HG03025 (cell line): ENCODE measurements around the gene EIF4E.
"Not testable (repeated sequence)": the region's sequence is repeated elsewhere in the genome, so short reads cannot be mapped to it uniquely, and the experiment has no call there.

Experiments used
- ATAC-seq: cut with Tn5 transposase; IDR thresholded peaks from one replicate; pipeline ENCODE4 v1.9.1; 2021; ENCODE audit warnings: mild to moderate bottlenecking, moderate library complexity; ENCODE audit not compliant: unreplicated experiment, low FRiP score

EIF4E gene

GRCh38 chr4:98934851-98935250 is 5.9 kb upstream of the EIF4E start:
- ATAC-seq, result not testable (repeated sequence)

GRCh38 chr4:98932539-98932938 is 3.6 kb upstream of the EIF4E start:
- ATAC-seq, result no peak

- ATAC-seq, result no peak
Measured at GRCh38 chr4:98930311-98930865, 1.5 kb upstream of the EIF4E start.

- ATAC-seq, result peak; percentile 32
Measured at GRCh38 chr4:98929341-98930267, 671 bp upstream of the EIF4E start.

- peak; percentile 41 for ATAC-seq
Measured at GRCh38 chr4:98928131-98928504, 815 bp downstream of the EIF4E start.

GRCh38 chr4:98926257-98926656 is 2.7 kb downstream of the EIF4E start:
- ATAC-seq, result not testable (repeated sequence)

- no peak for ATAC-seq
Measured at GRCh38 chr4:98921292-98921691, 7.6 kb downstream of the EIF4E start.

GRCh38 chr4:98919996-98920395 is 8.9 kb downstream of the EIF4E start:
- ATAC-seq, result no peak

GRCh38 chr4:98910728-98911127 is 18.2 kb downstream of the EIF4E start:
- ATAC-seq, result not testable (repeated sequence)

- ATAC-seq, result no peak
Measured at GRCh38 chr4:98909646-98910401, 19.1 kb downstream of the EIF4E start.

- ATAC-seq, result no peak
Measured at GRCh38 chr4:98908703-98909262, 20.1 kb downstream of the EIF4E start.

- ATAC-seq, result no peak
Measured at GRCh38 chr4:98908182-98908581, 20.8 kb downstream of the EIF4E start.

- no peak for ATAC-seq
Measured at GRCh38 chr4:98905839-98906238, 23.1 kb downstream of the EIF4E start.

GRCh38 chr4:98905297-98905696 is 23.6 kb downstream of the EIF4E start:
- no peak for ATAC-seq

GRCh38 chr4:98903963-98904362 is 25.0 kb downstream of the EIF4E start:
- ATAC-seq, result no peak

- no peak for ATAC-seq
Measured at GRCh38 chr4:98903561-98903960, 25.4 kb downstream of the EIF4E start.

- no peak for ATAC-seq
Measured at GRCh38 chr4:98899277-98899676, 29.7 kb downstream of the EIF4E start.

GRCh38 chr4:98891478-98892337 is 37.2 kb downstream of the EIF4E start:
- no peak for ATAC-seq

GRCh38 chr4:98890702-98891455 is 38.1 kb downstream of the EIF4E start:
- no peak for ATAC-seq
